ENCODE data around the gene ACOT11.

Gene ACOT11

DNA sequence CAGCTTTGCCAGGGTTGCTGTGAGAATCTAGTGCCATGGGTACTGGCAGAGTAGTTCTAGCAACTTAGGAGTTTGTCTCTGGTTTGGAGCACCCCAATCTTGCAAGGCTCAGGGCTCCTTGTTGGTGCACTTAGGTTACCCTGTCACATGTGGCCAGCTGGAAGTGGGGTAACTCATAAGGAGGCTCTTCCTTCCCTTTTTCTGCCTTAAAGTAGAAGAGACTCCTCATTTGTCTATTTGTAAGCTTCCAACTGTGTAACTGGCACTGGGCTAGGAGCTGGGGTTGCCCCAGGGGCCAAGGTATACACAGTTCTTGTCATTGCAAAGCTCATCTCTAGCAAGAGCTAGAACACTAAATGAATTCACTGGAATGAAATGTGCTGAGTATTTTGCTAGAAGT, 104.1 kb downstream of the ACOT11 start:
- no peak for DNase-seq

DNA sequence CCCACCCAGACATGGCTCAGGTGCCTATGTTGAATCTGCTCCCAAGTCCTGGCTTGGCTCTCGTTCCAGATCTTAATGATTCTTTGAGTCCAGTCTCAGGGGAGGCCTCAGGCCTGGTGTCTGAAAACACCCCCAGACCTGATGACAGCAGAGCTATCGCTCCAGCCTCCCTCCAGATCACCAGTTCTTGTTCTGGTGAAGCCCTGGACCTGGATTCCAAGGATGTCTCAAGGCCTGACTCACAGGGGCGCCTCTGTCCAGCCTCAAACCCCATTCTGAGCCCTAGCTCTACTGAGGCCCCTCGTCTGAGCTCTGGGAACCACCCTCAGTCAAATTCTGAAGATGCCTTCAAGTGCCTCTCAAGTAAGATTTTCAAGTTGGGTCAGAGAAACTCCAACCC, 105.0 kb downstream of the ACOT11 start:
- no peak for DNase-seq

GRCh38 chr1:54658164-54658913, 110.3 kb downstream of the ACOT11 start:
- DNase-seq, result no peak
